ENCODE measurements around the gene UPB1.

UPB1 gene

GRCh38 chr22:24481641-24482040 is 13.5 kb upstream of the UPB1 start:
- Histone ChIP-seq H2BK15ac (ENCODE audit: low read length) (no peak overlapping the region), H3K23ac (ENCODE audit: low read depth, low read length, poor library complexity) (no peak overlapping the region), H3K4me2 (ENCODE audit: insufficient read depth, low read length, poor library complexity, severe bottlenecking) (no peak overlapping the region), H2AFZ (ENCODE audit: low read length) (no peak overlapping the region), H3K14ac (ENCODE audit: low read length) (no peak overlapping the region), H2BK120ac (ENCODE audit: low read depth, low read length) (no peak overlapping the region), H3K18ac (ENCODE audit: low read length) (no peak overlapping the region), H2BK12ac (ENCODE audit: low read length) (no peak overlapping the region), H3K27me3 (ENCODE audit: control insufficient read depth in 3 of 3, insufficient read depth in 3 of 3, low read depth in 1 of 3, low read length in 3 of 3) (peaks cover 0 to 8% (median 0%) of the 10 kb centered on the region in 3 experiments), H3K4ac (ENCODE audit: low read length) (no peak overlapping the region), H2AK5ac (ENCODE audit: low read depth, low read length) (no peak overlapping the region), H2BK5ac (ENCODE audit: low read length) (no peak overlapping the region), H3K4me1 (ENCODE audit: control insufficient read depth in 2 of 2, insufficient read depth in 1 of 2, low read depth in 1 of 2, low read length in 2 of 2) (no peaks in the 10 kb centered on the region), H3K9me3 (replicated peaks in 1 of 2; ENCODE audit: control insufficient read depth in 2 of 2, insufficient read depth in 1 of 2, low read depth in 1 of 2, low read length in 2 of 2) (no peaks in the 10 kb centered on the region), H3K79me1 (ENCODE audit: low read depth, low read length) (no peaks in the 10 kb centered on the region), H3K4me3 (ENCODE audit: low read length in 2 of 2) (no peak overlapping the region), H4K91ac (ENCODE audit: low read depth, low read length, poor library complexity) (no peak overlapping the region), H3K36me3 (replicated peaks in 1 of 2; ENCODE audit: control insufficient read depth in 2 of 2, insufficient read depth in 2 of 2, low read length in 2 of 2) (no peaks in the 10 kb centered on the region), H4K8ac (ENCODE audit: low read depth, low read length) (no peak overlapping the region), H3K9ac (ENCODE audit: low read depth, low read length, poor library complexity) (no peak overlapping the region), H3K27ac (replicated peaks; ENCODE audit: low read length) (no peak overlapping the region)
- WGBS, 2 donors (ENCODE audit: extremely low coverage in 2 of 2, insufficient read length in 2 of 2, insufficient replicate concordance in 1 of 2): no CpG with 5 or more reads among the region's 1 CpG
- DNase-seq (ENCODE audit: low spot score): no peak

GRCh38 chr22:24482575-24482974 is 12.6 kb upstream of the UPB1 start:
- Histone ChIP-seq H3K4me1 (ENCODE audit: control insufficient read depth in 2 of 2, insufficient read depth in 1 of 2, low read depth in 1 of 2, low read length in 2 of 2) (no peaks in the 10 kb centered on the region), H3K27me3 (ENCODE audit: control insufficient read depth in 3 of 3, insufficient read depth in 3 of 3, low read depth in 1 of 3, low read length in 3 of 3) (peaks cover 0 to 8% (median 0%) of the 10 kb centered on the region in 3 experiments), H3K9ac (ENCODE audit: low read depth, low read length, poor library complexity) (no peak overlapping the region), H3K4ac (ENCODE audit: low read length) (no peak overlapping the region), H3K27ac (replicated peaks; ENCODE audit: low read length) (no peak overlapping the region), H3K14ac (ENCODE audit: low read length) (no peak overlapping the region), H2AK5ac (ENCODE audit: low read depth, low read length) (no peak overlapping the region), H2BK120ac (ENCODE audit: low read depth, low read length) (no peak overlapping the region), H3K18ac (ENCODE audit: low read length) (no peak overlapping the region), H2BK5ac (ENCODE audit: low read length) (no peak overlapping the region), H2BK12ac (ENCODE audit: low read length) (no peak overlapping the region), H2AFZ (ENCODE audit: low read length) (no peak overlapping the region), H3K79me1 (ENCODE audit: low read depth, low read length) (no peaks in the 10 kb centered on the region), H4K8ac (ENCODE audit: low read depth, low read length) (no peak overlapping the region), H3K36me3 (replicated peaks in 1 of 2; ENCODE audit: control insufficient read depth in 2 of 2, insufficient read depth in 2 of 2, low read length in 2 of 2) (no peaks in the 10 kb centered on the region), H3K4me2 (ENCODE audit: insufficient read depth, low read length, poor library complexity, severe bottlenecking) (no peak overlapping the region), H4K91ac (ENCODE audit: low read depth, low read length, poor library complexity) (no peak overlapping the region), H3K9me3 (replicated peaks in 1 of 2; ENCODE audit: control insufficient read depth in 2 of 2, insufficient read depth in 1 of 2, low read depth in 1 of 2, low read length in 2 of 2) (no peaks in the 10 kb centered on the region), H3K4me3 (ENCODE audit: low read length in 2 of 2) (no peak overlapping the region), H2BK15ac (ENCODE audit: low read length) (no peak overlapping the region), H3K23ac (ENCODE audit: low read depth, low read length, poor library complexity) (no peak overlapping the region)
- DNase-seq (ENCODE audit: low spot score): no peak
- no CpG with 5 or more reads among the region's 3 CpGs for WGBS, 2 donors (ENCODE audit: extremely low coverage in 2 of 2, insufficient read length in 2 of 2, insufficient replicate concordance in 1 of 2)

GRCh38 chr22:24482998-24483397 is 12.1 kb upstream of the UPB1 start:
- no peaks in the 10 kb centered on the region for H3K79me1 ChIP-seq (ENCODE audit: low read depth, low read length)
- H3K4me1 ChIP-seq (ENCODE audit: control insufficient read depth in 2 of 2, insufficient read depth in 1 of 2, low read depth in 1 of 2, low read length in 2 of 2): no peaks in the 10 kb centered on the region
- no peak for DNase-seq (ENCODE audit: low spot score)
- WGBS, 2 donors (ENCODE audit: extremely low coverage in 2 of 2, insufficient read length in 2 of 2, insufficient replicate concordance in 1 of 2): no CpG with 5 or more reads among the region's 2 CpGs
- no peak overlapping the region for H4K91ac ChIP-seq (ENCODE audit: low read depth, low read length, poor library complexity)
- no peaks in the 10 kb centered on the region for H3K9me3 ChIP-seq (replicated peaks in 1 of 2; ENCODE audit: control insufficient read depth in 2 of 2, insufficient read depth in 1 of 2, low read depth in 1 of 2, low read length in 2 of 2)
- H3K27me3 ChIP-seq (ENCODE audit: control insufficient read depth in 3 of 3, insufficient read depth in 3 of 3, low read depth in 1 of 3, low read length in 3 of 3): peaks cover 0 to 8% (median 0%) of the 10 kb centered on the region in 3 experiments
- no peak overlapping the region for H3K18ac ChIP-seq (ENCODE audit: low read length)
- no peak overlapping the region for H4K8ac ChIP-seq (ENCODE audit: low read depth, low read length)
- no peak overlapping the region for H3K9ac ChIP-seq (ENCODE audit: low read depth, low read length, poor library complexity)
- H2BK5ac ChIP-seq (ENCODE audit: low read length): no peak overlapping the region
- no peaks in the 10 kb centered on the region for H3K36me3 ChIP-seq (replicated peaks in 1 of 2; ENCODE audit: control insufficient read depth in 2 of 2, insufficient read depth in 2 of 2, low read length in 2 of 2)
- no peak overlapping the region for H2BK120ac ChIP-seq (ENCODE audit: low read depth, low read length)
- no peak overlapping the region for H2AK5ac ChIP-seq (ENCODE audit: low read depth, low read length)
- H2AFZ ChIP-seq (ENCODE audit: low read length): no peak overlapping the region
- H2BK12ac ChIP-seq (ENCODE audit: low read length): no peak overlapping the region
- H3K27ac ChIP-seq (replicated peaks; ENCODE audit: low read length): no peak overlapping the region
- no peak overlapping the region for H3K4ac ChIP-seq (ENCODE audit: low read length)
- H3K4me2 ChIP-seq (ENCODE audit: insufficient read depth, low read length, poor library complexity, severe bottlenecking): no peak overlapping the region
- H3K23ac ChIP-seq (ENCODE audit: low read depth, low read length, poor library complexity): no peak overlapping the region
- H3K14ac ChIP-seq (ENCODE audit: low read length): no peak overlapping the region
- no peak overlapping the region for H3K4me3 ChIP-seq (ENCODE audit: low read length in 2 of 2)
- H2BK15ac ChIP-seq (ENCODE audit: low read length): no peak overlapping the region

GRCh38 chr22:24483976-24484545 is 11.1 kb upstream of the UPB1 start:
- DNase-seq (ENCODE audit: low spot score): no peak
- Histone ChIP-seq H2BK120ac (ENCODE audit: low read depth, low read length) (no peak overlapping the region), H3K27me3 (ENCODE audit: control insufficient read depth in 3 of 3, insufficient read depth in 3 of 3, low read depth in 1 of 3, low read length in 3 of 3) (peaks cover 0 to 8% (median 0%) of the 10 kb centered on the region in 3 experiments), H3K9me3 (replicated peaks in 1 of 2; ENCODE audit: control insufficient read depth in 2 of 2, insufficient read depth in 1 of 2, low read depth in 1 of 2, low read length in 2 of 2) (no peaks in the 10 kb centered on the region), H3K4me2 (ENCODE audit: insufficient read depth, low read length, poor library complexity, severe bottlenecking) (no peak overlapping the region), H3K23ac (ENCODE audit: low read depth, low read length, poor library complexity) (no peak overlapping the region), H3K36me3 (replicated peaks in 1 of 2; ENCODE audit: control insufficient read depth in 2 of 2, insufficient read depth in 2 of 2, low read length in 2 of 2) (no peaks in the 10 kb centered on the region), H2AFZ (ENCODE audit: low read length) (no peak overlapping the region), H3K79me1 (ENCODE audit: low read depth, low read length) (no peaks in the 10 kb centered on the region), H2BK5ac (ENCODE audit: low read length) (no peak overlapping the region), H3K4me1 (ENCODE audit: control insufficient read depth in 2 of 2, insufficient read depth in 1 of 2, low read depth in 1 of 2, low read length in 2 of 2) (no peaks in the 10 kb centered on the region), H3K27ac (replicated peaks; ENCODE audit: low read length) (no peak overlapping the region), H4K8ac (ENCODE audit: low read depth, low read length) (no peak overlapping the region), H3K4ac (ENCODE audit: low read length) (no peak overlapping the region), H4K91ac (ENCODE audit: low read depth, low read length, poor library complexity) (no peak overlapping the region), H3K4me3 (ENCODE audit: low read length in 2 of 2) (no peak overlapping the region), H2BK15ac (ENCODE audit: low read length) (no peak overlapping the region), H3K9ac (ENCODE audit: low read depth, low read length, poor library complexity) (no peak overlapping the region), H2AK5ac (ENCODE audit: low read depth, low read length) (no peak overlapping the region), H3K14ac (ENCODE audit: low read length) (no peak overlapping the region), H3K18ac (ENCODE audit: low read length) (no peak overlapping the region), H2BK12ac (ENCODE audit: low read length) (no peak overlapping the region)
- WGBS, 2 donors (ENCODE audit: extremely low coverage in 2 of 2, insufficient read length in 2 of 2, insufficient replicate concordance in 1 of 2): no CpG with 5 or more reads among the region's 5 CpGs
